ENCODE data around the gene KLHL29.

Gene KLHL29

DNA sequence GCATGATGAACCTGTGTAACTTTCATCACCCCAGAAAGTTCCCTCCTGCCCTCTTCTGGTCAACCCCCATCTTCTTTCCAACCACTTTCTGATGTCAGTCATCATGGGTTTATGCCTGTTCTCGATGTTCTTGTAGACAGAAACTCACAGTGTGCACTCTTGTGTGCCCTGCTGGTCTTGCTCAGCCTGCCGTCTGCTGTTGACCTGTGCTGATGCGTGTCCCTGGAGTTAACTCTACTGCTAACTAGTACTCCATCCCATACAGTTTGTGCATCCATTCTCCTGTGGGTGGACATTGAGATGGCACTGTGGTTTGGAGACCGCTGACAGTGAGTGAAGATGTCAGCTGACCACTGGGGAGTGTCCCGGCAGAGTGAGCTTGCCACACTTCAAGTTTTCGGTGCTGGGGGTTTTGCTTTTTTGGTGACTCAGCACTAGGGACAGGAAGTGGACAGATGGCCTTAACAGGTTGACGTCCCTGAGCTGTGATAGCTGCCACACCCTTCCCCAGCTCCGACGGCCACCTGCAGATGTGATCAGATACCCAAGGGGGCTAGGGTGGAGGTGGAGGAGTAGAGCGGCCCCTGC, 14.8 kb downstream of the KLHL29 start:
- DNase-seq: no peak

DNA sequence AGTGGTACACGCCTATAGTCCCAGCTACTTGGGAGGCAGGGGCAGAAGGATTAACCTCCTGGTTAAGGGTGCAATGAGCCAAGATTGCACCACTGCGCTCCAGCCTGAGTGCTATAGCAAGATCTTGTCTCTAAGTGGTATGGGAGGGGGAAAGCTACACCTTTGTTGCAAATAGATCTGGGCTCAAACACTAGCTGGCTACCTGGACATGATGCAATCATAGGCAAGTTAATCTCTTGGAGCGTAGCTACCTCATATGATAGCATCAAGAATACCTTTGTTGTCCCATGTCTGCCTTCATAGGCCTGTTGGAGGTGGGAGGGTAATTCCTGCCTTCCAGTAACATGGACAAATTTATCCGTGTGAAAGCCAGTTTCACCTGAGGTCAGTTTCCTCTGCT, 15.7 kb downstream of the KLHL29 start:
- DNase-seq: no peak

DNA sequence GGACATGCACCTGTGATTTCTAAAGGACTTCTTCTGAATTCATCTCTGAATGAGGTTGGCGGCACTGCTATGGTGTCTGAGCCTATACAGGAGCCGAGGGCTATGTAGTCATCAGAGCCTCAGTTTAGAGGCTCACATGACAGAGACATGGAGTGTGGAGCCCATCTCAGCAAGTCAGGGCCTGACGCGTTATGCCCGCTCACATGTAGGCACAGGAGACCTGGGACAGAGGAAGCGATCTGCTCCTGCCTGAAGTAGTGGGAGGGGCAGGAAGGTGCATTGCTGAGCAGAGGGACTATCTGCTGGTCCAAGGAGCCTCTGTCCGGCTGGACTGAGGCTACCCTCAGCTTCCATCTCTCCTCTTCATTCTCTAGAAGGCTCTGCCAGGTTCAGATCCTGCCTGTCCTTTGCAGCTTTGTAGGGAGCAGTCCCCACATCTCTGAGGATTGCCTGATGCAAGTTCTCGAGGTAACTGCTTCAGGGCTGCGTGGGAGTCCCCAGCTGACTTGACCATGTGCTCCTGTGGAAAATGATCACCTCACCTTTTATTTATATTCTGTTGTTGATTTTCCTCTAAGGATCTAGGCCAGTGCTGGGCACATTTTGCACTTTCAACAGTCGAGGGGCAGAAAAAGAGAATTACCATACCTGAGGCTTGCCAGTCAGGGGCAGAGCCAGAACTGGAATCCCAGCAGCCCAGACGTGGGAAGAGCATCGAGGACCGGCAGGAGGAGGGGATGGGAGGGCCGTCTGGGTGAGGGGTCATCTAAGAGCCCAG, 16.6 kb downstream of the KLHL29 start:
- no peak for DNase-seq

DNA sequence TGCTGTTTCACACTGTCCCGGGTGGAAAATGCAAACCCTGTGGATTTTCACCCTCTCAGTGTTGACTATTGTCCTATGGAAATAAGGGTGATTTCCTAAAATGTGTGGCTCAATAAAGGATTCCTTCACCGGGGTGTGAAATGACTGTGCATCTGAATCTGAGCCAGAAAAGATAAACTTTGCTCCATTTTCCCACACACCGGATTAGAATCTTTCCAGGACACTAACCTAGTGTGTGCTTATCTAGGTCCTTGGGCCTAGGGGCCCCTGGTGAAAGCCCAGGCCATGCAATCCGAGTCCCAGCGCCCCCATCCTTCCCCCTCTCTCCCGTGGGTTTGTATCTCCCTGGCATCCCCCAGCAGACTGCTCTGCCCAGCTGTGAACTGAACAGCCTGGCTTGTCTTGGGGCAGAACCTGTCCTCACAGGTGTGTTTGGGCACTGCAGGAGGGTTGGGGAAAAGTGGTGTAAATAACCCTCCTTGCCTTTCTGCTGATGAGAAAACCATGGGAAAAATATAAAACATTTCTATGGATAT, 17.3 kb downstream of the KLHL29 start:
- no peak for DNase-seq

DNA sequence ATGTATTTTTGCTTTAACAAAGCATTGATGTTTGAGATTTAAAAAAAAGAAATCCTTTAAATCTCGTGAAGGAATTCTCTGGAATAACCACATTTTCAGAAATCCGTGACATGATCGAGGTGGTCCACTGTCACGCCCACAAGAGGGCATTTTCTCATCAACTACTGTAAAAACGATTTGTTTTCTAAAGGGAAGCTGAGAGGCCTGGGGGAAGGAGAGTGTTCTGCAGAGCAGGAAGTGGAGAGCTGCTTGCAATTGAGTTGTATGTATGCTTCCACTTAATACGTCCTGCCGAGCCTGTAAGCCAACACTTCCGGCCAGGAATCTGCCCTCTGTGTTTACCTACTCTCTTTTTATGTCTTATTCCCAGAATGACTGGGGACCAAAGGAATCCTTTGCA, 19.4 kb downstream of the KLHL29 start:
- DNase-seq: peak; percentile 87

DNA sequence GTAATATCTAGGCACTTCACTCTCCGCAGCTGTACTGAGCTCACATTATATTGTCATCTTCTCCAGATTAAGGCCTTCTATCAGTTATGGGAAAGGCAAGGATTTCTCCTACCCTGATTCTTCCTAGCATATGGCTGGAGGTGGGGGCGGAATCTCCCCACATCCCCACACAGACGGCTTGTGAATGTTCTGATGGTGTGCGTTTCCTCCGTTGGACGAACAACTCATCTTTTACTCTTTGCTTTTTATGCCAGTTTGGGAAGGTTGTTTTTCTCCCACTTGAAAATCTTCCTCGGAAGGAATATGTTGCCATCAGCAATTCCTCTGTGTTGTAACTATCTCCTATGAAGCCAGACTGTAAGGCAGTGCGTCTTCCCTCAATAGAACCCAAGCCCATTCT, 24.3 kb downstream of the KLHL29 start:
- no peak for DNase-seq

DNA sequence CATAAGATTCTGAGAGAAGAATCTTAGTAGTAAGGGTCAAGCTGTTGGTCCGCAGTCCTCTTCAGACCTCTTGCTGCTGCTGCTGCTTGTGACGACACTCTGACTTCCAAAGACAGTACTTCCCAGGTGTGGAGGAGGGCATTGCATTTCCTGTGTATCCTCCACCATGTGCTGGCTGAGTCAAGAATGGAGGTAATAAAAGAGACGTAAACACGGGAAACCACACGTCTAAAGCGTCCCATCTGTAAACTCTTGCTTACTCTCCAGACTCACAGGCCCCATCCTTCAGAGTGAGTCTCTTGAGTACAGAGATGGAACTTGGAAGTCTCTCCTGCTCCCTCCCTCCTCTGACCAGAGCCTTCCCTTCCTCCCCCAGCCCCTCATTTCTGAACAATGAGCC, 25.6 kb downstream of the KLHL29 start:
- no peak for DNase-seq

DNA sequence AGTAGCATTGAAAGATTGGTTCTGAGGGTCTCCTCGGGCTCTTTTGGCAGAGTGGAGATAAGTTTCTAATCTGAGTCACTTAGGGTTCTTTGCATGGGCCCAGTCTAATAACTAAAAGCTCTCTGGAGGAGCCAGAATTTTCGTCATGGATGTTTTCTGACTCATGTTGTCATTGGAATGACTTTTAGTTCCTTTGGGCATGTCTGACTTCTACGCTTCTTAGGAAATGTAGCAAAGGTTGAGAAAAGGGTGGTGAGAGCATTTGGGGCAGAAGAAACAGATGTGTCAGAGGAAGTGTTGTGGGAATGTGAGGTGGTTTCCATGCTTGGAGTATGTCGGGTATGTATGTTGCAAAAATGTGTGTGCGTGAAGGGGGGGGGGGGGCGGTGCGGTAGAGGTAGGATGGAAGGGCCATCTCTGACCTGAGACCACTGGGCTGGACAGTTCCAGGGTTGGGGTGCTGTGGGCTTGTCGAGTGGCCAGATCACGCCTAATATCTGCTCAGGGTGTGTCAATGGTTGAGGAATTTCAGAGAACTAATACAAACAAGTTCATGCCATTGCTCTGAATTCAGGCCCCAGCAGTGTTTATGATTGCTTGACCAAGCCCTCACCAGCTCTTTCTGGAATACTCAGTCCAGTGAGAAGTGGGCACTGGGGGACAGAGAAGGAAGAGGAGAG, 26.9 kb downstream of the KLHL29 start:
- DNase-seq: peak; percentile 95

DNA sequence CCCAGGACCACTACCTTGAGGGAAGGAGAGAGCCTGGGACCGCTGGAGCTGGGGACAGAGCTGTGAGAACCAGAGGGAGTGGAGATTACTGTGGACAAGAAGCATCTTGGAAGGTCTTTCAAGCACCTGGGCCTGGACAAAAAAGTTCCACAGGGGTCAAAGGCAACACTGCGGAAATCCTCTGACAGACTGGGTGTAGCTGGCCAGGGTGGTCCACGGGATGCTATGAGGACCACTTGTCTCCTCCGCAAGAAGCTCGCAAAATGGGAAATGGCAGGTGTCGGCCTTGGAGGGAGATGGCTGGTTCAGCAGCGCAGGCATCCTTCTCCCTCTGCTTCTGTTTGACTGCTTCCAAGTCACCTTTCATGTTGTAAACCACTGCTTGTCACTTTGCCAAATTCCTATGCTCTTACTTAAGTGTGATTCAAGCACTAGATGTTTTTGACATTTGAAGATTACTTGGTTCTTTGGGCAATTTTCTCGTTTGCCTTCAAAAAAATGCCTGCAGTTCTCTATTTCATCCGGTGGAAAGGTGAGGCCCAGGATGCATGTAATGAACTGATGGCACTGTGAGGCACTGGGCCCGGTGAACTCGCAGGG, 27.7 kb downstream of the KLHL29 start:
- DNase-seq: peak; percentile 80

DNA sequence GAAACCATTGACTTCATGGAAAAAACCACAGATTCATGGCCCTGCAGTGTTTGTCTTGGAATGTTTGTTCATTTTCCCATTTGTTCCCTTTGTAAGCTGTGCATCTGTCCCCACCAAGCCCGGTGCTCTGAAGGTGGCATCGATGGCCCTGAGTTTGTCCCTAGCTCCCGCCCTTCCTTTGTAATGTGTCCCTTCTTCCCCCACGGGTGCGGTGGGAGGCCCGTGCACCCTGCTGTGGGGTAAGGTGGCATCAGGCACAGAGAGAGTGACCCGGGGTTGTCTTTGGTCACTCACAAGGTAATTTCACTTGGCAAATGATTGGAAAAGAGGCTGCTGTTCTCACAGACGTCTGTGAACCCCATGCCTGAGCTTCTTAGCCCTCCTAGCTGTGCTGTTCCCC, 28.7 kb downstream of the KLHL29 start:
- DNase-seq: no peak

DNA sequence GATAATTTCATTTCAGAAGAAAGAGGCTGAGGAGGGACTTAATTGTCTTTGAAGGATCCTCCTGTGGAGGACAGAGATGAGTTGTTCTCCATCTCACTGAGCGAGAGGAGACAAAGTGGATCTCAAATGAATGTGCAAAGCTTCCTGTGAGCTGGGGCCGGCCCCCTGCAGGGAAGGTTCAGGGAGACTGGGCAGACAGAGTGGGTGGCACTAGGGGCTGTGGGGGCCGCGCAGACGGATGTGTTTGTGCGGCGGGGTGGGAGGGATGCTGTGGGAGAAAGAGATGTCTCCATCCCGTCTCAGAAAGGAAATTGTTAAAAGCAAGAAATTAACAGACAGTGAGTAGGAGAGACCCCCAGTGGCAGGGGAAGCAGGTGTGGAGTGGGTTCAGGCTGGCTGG, 29.1 kb downstream of the KLHL29 start:
- no peak for DNase-seq

DNA sequence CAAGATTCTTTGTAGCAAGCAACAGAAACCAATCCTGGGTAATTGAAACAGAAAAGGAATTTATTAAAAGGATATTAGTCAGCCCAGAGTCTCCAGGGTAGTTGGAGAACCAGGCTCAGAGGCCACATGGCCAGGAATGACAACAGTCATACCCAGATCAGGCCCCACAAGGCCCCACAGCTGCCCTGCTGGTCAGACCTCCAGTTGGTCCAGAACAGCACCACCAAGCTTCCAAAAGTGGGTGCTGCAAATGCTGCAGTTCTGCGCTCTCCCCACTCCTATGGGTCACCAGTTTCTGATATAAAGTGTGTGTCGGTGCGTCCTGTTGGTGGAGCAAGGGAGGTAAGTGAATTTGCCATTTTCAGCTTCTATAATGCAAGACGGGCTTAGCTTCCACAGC, 29.9 kb downstream of the KLHL29 start:
- no peak for DNase-seq

DNA sequence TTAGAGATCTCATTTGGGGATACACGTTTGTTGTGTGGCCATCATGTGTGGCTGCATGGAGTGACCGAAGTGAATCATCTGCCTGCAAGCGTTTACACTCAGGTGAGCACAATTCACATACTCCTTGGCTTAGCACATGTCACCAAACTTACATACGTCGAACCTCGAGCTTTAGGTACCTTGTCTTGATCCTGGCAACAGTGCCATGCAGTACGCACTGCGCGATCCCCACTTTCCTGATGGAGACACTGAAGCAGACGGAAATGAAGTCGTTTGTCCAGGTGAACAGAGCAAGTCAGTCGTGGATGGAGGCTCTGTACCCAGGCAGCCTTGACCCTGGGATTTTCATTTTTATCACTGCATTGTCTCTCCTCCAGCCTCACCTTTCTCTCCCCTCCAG, 32.3 kb downstream of the KLHL29 start:
- no peak for DNase-seq

DNA sequence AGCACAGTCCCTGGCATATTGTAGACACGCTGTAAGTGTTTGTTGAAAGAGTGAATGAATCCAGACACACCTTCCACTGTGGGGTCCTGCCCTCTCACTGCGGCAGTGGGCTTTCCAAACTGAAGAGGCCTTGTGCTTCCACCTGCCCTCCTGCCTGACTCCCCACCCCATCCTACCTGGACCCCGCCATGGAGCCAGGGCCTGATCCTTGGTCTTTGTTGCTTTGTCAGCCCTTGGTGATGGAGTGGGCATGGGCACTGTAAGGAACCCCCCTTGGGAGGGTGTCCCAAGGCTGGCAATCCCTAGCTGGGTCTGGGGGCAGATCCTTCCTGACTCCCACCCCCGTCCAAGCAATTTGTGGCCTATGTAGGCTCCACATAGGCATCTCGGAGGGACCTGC, 33.1 kb downstream of the KLHL29 start:
- DNase-seq: no peak

DNA sequence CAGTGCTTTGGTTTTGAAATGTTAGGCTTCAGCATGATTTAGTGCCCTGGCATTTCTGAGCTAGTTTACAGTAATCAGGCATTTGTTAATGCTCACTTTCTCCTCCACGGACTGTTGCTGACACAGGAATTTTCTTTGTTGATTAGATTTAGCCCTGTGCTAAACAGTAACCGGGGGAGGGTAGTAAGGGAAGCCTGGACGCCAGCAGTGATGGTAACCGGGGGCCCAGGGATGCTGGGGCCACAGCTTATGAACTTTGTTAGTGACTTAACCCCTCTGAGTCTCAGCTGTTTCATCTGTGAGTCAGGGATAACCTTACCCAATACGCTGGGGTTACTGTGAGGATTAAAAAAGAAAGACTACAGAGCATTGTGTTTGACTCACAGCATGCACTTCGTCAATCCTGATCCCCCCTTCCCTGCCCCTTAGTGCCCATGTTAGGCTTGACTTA, 33.5 kb downstream of the KLHL29 start:
- peak; percentile 69 for DNase-seq

DNA sequence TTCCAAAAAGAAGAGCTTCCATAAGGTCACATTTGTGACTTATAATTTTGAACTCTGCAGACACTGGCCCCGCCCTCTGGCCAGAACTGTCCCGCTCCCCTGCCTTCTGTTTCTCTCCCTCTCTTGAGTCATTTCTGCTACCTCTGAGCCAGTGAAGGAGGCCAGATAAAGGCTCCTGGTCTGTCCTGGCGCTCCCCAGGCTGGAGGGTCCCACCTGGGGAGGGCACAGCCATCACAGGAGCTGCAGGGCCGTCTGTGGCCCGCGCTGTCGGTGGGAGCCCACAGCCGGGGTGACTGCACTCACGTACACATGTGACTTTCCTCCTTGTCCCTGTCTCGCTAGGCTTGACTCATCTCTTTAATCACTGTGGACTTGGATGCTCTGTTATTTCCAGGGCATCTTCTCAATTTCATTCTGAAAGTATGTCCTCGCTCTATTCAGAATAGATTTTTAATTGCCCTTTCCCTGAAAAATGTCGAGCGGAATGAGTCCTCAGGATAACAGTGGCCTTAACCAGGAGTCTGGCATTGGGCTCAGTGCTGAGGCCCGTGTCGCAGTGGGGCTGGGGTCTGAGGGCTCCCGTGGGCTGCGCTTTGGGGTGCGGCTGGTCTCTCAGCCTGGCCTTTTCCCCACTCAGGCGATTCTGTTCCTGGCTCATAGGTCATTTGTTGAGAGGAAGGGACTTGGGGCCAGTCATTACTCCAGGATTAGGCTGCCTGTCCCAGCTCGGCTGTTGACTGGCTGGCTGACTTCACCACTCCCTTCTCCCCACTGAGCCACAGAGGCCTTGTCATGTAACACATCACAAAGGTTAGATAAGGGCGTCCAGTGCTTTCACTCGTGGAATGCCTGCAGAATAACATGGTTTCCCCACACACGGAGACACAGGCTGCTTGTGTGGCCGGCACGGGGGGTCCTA, 34.5 kb downstream of the KLHL29 start:
- no peak for DNase-seq

DNA sequence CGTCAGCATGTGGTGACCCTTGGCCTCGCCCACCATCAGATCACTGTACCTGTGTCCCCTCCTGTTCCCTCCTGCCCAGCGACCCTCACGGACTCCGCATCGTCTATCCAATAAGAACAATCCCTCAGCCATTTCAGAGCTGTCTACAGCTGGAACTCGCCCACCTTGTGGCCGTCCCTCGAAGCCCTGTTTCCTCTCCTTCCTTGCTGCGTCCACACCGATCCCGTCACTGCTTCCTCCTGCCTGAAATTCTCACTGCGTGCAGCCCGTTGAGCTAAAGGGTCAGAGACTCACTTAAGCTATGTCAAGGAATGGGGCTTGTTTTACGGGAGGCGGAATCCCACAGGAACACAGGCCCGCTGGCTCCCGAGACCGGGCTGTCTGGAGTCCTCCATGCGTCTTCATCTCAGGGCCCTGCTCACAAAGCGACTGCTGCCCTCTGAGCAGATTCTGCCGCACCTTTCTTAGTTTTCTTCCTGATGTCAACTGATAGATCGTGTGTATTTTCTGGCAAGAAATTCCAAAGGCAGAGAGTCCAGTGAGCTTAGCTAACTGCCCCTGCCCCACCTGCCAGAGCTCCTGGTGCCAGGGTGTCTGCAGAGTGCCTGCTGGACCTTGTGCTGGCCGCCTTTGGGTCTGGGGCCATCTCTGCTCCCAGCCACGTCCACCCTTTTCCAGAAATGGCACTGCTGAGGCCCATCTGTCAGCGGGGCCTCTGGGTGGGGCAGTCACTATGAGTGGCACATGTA, 35.3 kb downstream of the KLHL29 start:
- DNase-seq: no peak

DNA sequence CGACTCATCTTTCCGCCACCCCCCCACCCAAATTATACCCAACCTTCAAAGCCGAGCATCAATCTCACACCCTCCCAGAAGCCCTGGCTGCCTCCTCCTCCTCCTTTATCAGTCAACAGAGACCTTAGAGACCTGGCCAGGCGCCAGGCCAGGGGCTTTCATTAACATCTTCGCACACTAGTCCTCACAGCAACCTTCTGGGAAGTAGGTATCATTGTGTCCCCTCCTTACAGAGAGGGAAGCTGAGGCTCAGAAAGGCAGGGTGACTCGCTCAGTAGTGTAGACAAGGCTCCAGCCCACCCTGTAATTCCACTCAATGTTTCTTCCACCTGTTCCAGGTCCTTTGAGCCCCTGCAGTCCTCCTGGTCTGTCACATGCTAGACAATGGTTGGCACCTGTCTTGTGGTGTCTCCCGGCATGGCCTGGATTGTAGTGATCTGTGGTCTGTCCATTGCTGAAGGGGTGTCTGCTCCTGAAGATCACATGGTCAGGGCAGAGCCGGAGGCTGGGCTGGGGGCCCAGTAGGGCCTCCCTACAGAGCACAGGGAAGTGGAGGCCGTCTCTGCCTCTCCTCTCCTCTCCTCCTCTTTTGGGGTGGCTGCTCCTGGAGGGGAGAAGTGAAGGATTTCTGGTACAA, 36.0 kb downstream of the KLHL29 start:
- DNase-seq: no peak

DNA sequence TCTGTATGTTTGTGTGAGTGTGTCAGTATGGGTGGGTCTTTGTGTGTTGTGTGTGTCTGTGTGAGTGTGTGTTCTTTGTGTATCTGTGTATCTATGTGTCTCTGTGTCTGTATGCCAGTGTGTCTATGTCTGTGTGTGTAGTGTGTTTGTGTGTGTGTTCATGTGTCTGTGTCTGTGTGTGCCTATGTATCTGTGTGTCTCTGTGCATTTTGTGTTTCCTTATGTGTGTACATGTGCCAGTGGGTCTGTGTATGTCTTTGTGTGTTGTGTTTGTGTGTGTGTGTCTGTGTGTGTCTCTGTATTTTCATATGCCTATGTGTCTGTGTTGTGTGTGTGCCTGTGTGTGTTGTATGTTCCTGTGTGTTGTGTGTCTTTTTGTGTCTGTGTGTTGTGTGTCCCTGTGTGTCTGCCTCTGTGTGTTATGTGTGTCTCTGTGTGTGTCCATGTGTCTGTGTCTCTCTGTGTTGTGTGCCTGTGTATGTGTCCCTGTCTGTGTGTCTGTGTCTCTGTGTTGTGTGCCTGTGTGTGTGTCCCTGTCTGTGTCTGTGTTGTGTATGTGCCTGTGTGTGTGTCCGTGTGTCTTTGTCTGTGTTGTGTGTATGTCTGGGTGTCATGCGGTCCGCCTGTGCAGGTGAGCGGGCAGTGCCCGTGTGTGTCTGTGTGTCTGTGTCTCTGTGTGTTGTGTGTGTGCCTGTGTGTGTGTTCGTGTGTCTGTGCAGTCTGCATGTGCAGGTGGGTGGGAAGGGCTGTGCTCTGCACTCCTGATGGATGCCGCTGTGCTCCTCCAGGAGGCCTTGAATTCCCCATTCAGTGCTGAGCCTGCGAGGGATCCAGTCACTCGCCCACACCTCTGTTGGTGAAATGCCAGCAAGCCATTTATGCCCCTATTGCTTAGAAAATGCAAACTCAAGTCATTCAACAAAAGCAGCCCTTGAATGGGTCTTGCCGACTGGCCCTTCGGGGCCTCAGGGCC, 37.4 kb downstream of the KLHL29 start:
- DNase-seq: no peak
